ENCODE measurements around the gene SERTAD3.

DNA sequence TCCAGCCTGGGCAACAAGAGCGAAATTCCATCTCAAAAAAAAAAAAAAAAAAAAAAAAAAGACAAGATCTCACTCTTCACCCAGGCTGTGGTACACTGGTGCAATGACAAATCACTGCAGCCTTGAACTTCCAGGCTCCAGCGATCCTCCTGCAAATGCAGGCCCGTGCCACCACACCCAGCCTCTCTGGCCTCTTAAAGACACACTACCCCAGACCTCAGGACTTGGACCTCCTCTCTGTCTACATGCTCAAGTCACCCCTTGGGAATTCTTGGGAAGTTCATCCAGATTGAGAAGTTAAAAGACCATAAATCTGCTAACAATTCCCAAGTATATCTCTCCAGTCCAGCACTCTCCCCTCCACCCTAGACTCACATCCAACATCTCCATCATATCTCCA, 43.6 kb downstream of the SERTAD3 start:
- TF ChIP-seq, protein P1, sequence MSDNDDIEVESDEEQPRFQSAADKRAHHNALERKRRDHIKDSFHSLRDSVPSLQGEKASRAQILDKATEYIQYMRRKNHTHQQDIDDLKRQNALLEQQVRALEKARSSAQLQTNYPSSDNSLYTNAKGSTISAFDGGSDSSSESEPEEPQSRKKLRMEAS (IDR thresholded peaks at IDR 0.05; ENCODE audit: insufficient read depth, insufficient read length), result no peak
- TF ChIP-seq POLR2A (IDR thresholded peaks at IDR 0.05; ENCODE audit: low read depth, low read length), result no peak
- no peak for TF ChIP-seq EZH2 (IDR thresholded peaks at IDR 0.05; ENCODE audit: borderline replicate concordance, low read depth, low read length, severe bottlenecking)
- no peak for TF ChIP-seq CTCF (IDR thresholded peaks at IDR 0.05; ENCODE audit: extremely low read depth in 1 of 2, insufficient read depth in 1 of 2, low read depth in 1 of 2, low read length in 2 of 2)
- no peak for TF ChIP-seq POLR2AphosphoS5 (IDR thresholded peaks at IDR 0.05; ENCODE audit: insufficient read depth, low read depth, low read length)
- TF ChIP-seq JUN (IDR thresholded peaks at IDR 0.05; ENCODE audit: borderline replicate concordance, insufficient read depth, insufficient read length, low read depth), result no peak
- TF ChIP-seq GATA2 (IDR thresholded peaks at IDR 0.05; ENCODE audit: insufficient read depth, insufficient read length, low read depth, low read length), result no peak
- no peak for TF ChIP-seq FOS (IDR thresholded peaks at IDR 0.05; ENCODE audit: borderline replicate concordance, insufficient read depth, low read length)
- no peak for TF ChIP-seq MYC (IDR thresholded peaks at IDR 0.05; ENCODE audit: low read depth, low read length)

All from endothelial cell of umbilical vein (primary cell).